ENCODE results near the gene ZP1. TPM values are rescaled to one million over a fixed set of nuclear protein-coding genes. Genes with fewer than 3 reads are reported as not detected.

Gene ZP1
- total and polyA plus RNA-seq, 2 experiments from 2014 or later = 1.0 to 1.3 TPM

- no peak for DNase-seq
- no peaks in the 10 kb centered on the region for H3K9me2 ChIP-seq (ENCODE audit: insufficient read depth)
- no peak overlapping the region for H3K4me2 ChIP-seq (ENCODE audit: unreplicated experiment)
- H4K20me1 ChIP-seq (ENCODE audit: insufficient read depth) = peaks cover 8% of the 10 kb centered on the region; the same call in 1 of the 2 replicates
- H3F3A ChIP-seq (ENCODE audit: insufficient read depth) = peaks cover 20% of the 10 kb centered on the region
- WGBS, 2 experiments (ENCODE audit: low coverage in 1 of 2, low lambda C conversion rate in 2 of 2, missing lambda C conversion rate in 2 of 2) = 64 to 71% methylated on average over 13 of the region's 13 CpGs
- H3K4me1 ChIP-seq (ENCODE audit: insufficient read depth) = peaks cover 10% of the 10 kb centered on the region
- peaks cover 42% of the 10 kb centered on the region for H3K79me2 ChIP-seq (ENCODE audit: insufficient read depth)
- in situ Hi-C loops (cut with MboI) = no loop called here
- no peak overlapping the region for H2AFZ ChIP-seq
- H3K27ac ChIP-seq = no peak overlapping the region
- H3K9ac ChIP-seq = no peak overlapping the region
- no peaks in the 10 kb centered on the region for H3K9me3 ChIP-seq (ENCODE audit: low read depth)
- H3K4me3 ChIP-seq = no peak overlapping the region
- H3K27me3 ChIP-seq (replicated peaks; ENCODE audit: insufficient read depth) = no peaks in the 10 kb centered on the region
- TF ChIP-seq EZH2phosphoT487 (IDR thresholded peaks at IDR 0.05; ENCODE audit: insufficient read depth, low read depth) = no peak
- peaks cover 52% of the 10 kb centered on the region for H3K36me3 ChIP-seq (ENCODE audit: low read depth)
Observed at GRCh38 chr11:60900673-60901404, 33.5 kb downstream of the ZP1 start.

GRCh38 chr11:60902625-60903024 lies 35.3 kb downstream of the ZP1 start:
- Histone ChIP-seq H3K27me3 (replicated peaks; ENCODE audit: insufficient read depth) (no peaks in the 10 kb centered on the region), H4K20me1 (ENCODE audit: insufficient read depth) (peaks cover 8% of the 10 kb centered on the region; the same call in 1 of the 2 replicates), H3K36me3 (ENCODE audit: low read depth) (peaks cover 35% of the 10 kb centered on the region), H3K9me2 (ENCODE audit: insufficient read depth) (no peaks in the 10 kb centered on the region), H3K79me2 (ENCODE audit: insufficient read depth) (peaks cover 44% of the 10 kb centered on the region), H3K4me3 (no peak overlapping the region), H3K9ac (no peak overlapping the region), H3K4me2 (ENCODE audit: unreplicated experiment) (no peak overlapping the region), H3K4me1 (ENCODE audit: insufficient read depth) (peaks cover 14% of the 10 kb centered on the region), H3K27ac (no peak overlapping the region), H2AFZ (no peak overlapping the region), H3K9me3 (ENCODE audit: low read depth) (no peaks in the 10 kb centered on the region), H3F3A (ENCODE audit: insufficient read depth) (peaks cover 22% of the 10 kb centered on the region)
- in situ Hi-C loops (cut with MboI) = no loop called here
- WGBS, 2 experiments (ENCODE audit: low coverage in 1 of 2, low lambda C conversion rate in 2 of 2, missing lambda C conversion rate in 2 of 2) = 93 to 96% methylated on average over 11 of the region's 11 CpGs
- no peak for DNase-seq
- TF ChIP-seq EZH2phosphoT487 (IDR thresholded peaks at IDR 0.05; ENCODE audit: insufficient read depth, low read depth) (no peak), EZH2 (IDR thresholded peaks at IDR 0.05; ENCODE audit: insufficient read depth, poor library complexity, severe bottlenecking) (no peak)

GRCh38 chr11:60905047-60905446 lies 37.7 kb downstream of the ZP1 start:
- H3F3A ChIP-seq (ENCODE audit: insufficient read depth) = peaks cover 16% of the 10 kb centered on the region
- H3K9me2 ChIP-seq (ENCODE audit: insufficient read depth) = no peaks in the 10 kb centered on the region
- TF ChIP-seq EZH2 (IDR thresholded peaks at IDR 0.05; ENCODE audit: insufficient read depth, poor library complexity, severe bottlenecking) (no peak), EZH2phosphoT487 (IDR thresholded peaks at IDR 0.05; ENCODE audit: insufficient read depth, low read depth) (no peak)
- H3K9me3 ChIP-seq (ENCODE audit: low read depth) = no peaks in the 10 kb centered on the region
- peaks cover 13% of the 10 kb centered on the region for H3K36me3 ChIP-seq (ENCODE audit: low read depth)
- 39 to 45% methylated on average over 6 of the region's 6 CpGs for WGBS, 2 experiments (ENCODE audit: low coverage in 1 of 2, low lambda C conversion rate in 2 of 2, missing lambda C conversion rate in 2 of 2)
- peak overlapping the region; percentile 99 for H3K4me2 ChIP-seq (ENCODE audit: unreplicated experiment)
- H3K27me3 ChIP-seq (replicated peaks; ENCODE audit: insufficient read depth) = no peaks in the 10 kb centered on the region
- DNase-seq = peak; percentile 41
- peaks cover 8% of the 10 kb centered on the region; the same call in 1 of the 2 replicates for H4K20me1 ChIP-seq (ENCODE audit: insufficient read depth)
- H2AFZ ChIP-seq = peak overlapping the region; percentile 91
- peak overlapping the region; percentile 89 for H3K27ac ChIP-seq
- peaks cover 14% of the 10 kb centered on the region for H3K4me1 ChIP-seq (ENCODE audit: insufficient read depth)
- in situ Hi-C loops (cut with MboI) = no loop called here
- peak overlapping the region; percentile 97 for H3K9ac ChIP-seq
- peak overlapping the region; percentile 92 for H3K4me3 ChIP-seq
- peaks cover 44% of the 10 kb centered on the region for H3K79me2 ChIP-seq (ENCODE audit: insufficient read depth)

- 5 to 7% methylated on average over 16 of the region's 16 CpGs for WGBS, 2 experiments (ENCODE audit: low coverage in 1 of 2, low lambda C conversion rate in 2 of 2, missing lambda C conversion rate in 2 of 2)
- no peaks in the 10 kb centered on the region; the same call in 1 of the 2 replicates for H3K27me3 ChIP-seq (replicated peaks; ENCODE audit: insufficient read depth)
- DNase-seq = peak; percentile 70
- H3K27ac ChIP-seq = peak overlapping the region; percentile 89
- H3K4me2 ChIP-seq (ENCODE audit: unreplicated experiment) = peak overlapping the region; percentile 99
- H3K79me2 ChIP-seq (ENCODE audit: insufficient read depth) = peaks cover 44% of the 10 kb centered on the region
- H3K36me3 ChIP-seq (ENCODE audit: low read depth) = peaks cover 10% of the 10 kb centered on the region
- no peaks in the 10 kb centered on the region for H3K9me2 ChIP-seq (ENCODE audit: insufficient read depth)
- no peak for TF ChIP-seq EZH2 (IDR thresholded peaks at IDR 0.05; ENCODE audit: insufficient read depth, poor library complexity, severe bottlenecking)
- H2AFZ ChIP-seq = peak overlapping the region; percentile 91
- H3F3A ChIP-seq (ENCODE audit: insufficient read depth) = peaks cover 11% of the 10 kb centered on the region
- H3K9me3 ChIP-seq (ENCODE audit: low read depth) = no peaks in the 10 kb centered on the region
- in situ Hi-C loops (cut with MboI) = no loop called here
- H4K20me1 ChIP-seq (ENCODE audit: insufficient read depth) = peaks cover 8% of the 10 kb centered on the region; the same call in 1 of the 2 replicates
- peak overlapping the region; percentile 92 for H3K4me3 ChIP-seq
- peaks cover 14% of the 10 kb centered on the region for H3K4me1 ChIP-seq (ENCODE audit: insufficient read depth)
- H3K9ac ChIP-seq = peak overlapping the region; percentile 97
Observed at GRCh38 chr11:60905551-60906113, 38.3 kb downstream of the ZP1 start.

Data from GM23248 (cell line).